ENCODE data around the gene TMEM231.
"Not testable (repeated sequence)": the region's sequence is repeated elsewhere in the genome, so short reads cannot be mapped to it uniquely, and the experiment has no call there.

Gene TMEM231

GRCh38 chr16:75532142-75532765 is 23.8 kb downstream of the TMEM231 start:
- DNase-seq (ENCODE audit: low read depth), result no peak

- no peak for DNase-seq (ENCODE audit: low read depth)
Observed at GRCh38 chr16:75529959-75530358, 26.1 kb downstream of the TMEM231 start.

GRCh38 chr16:75529056-75529905 is 26.8 kb downstream of the TMEM231 start:
- DNase-seq (ENCODE audit: low read depth), result no peak

GRCh38 chr16:75527825-75528299 is 28.2 kb downstream of the TMEM231 start:
- no peak for DNase-seq (ENCODE audit: low read depth)

- DNase-seq (ENCODE audit: low read depth), result no peak
Observed at GRCh38 chr16:75526032-75526790, 29.8 kb downstream of the TMEM231 start.

GRCh38 chr16:75519175-75519574 is 36.9 kb downstream of the TMEM231 start:
- no peak for DNase-seq (ENCODE audit: low read depth)

GRCh38 chr16:75516189-75516966 is 39.7 kb downstream of the TMEM231 start:
- DNase-seq (ENCODE audit: low read depth), result peak; percentile 6

GRCh38 chr16:75514296-75514695 is 41.8 kb downstream of the TMEM231 start:
- DNase-seq (ENCODE audit: low read depth), result no peak

GRCh38 chr16:75506574-75506973 is 49.5 kb downstream of the TMEM231 start:
- DNase-seq (ENCODE audit: low read depth), result no peak

GRCh38 chr16:75506107-75506506 is 49.9 kb downstream of the TMEM231 start:
- no peak for DNase-seq (ENCODE audit: low read depth)

GRCh38 chr16:75503801-75504200 is 52.3 kb downstream of the TMEM231 start:
- no peak for DNase-seq (ENCODE audit: low read depth)

GRCh38 chr16:75502916-75503605 is 53.0 kb downstream of the TMEM231 start:
- no peak for DNase-seq (ENCODE audit: low read depth)

- not testable (repeated sequence) for DNase-seq (ENCODE audit: low read depth)
Observed at GRCh38 chr16:75501820-75502219, 54.2 kb downstream of the TMEM231 start.

- DNase-seq (ENCODE audit: low read depth), result no peak
Observed at GRCh38 chr16:75501359-75501758, 54.7 kb downstream of the TMEM231 start.

GRCh38 chr16:75498605-75499322 is 57.3 kb downstream of the TMEM231 start:
- DNase-seq (ENCODE audit: low read depth), result not testable (repeated sequence)

GRCh38 chr16:75497558-75497957 is 58.5 kb downstream of the TMEM231 start:
- DNase-seq (ENCODE audit: low read depth), result no peak

- DNase-seq (ENCODE audit: low read depth), result no peak
Observed at GRCh38 chr16:75495076-75495674, 60.9 kb downstream of the TMEM231 start, which contains the start of gene CHST6. TSS of gene CHST6 (minus strand) at chr16:75495441. CDS start at chr16:75479828, 15,613 bp downstream.

- no peak for DNase-seq (ENCODE audit: low read depth)
Observed at GRCh38 chr16:75494661-75495075, 61.4 kb downstream of the TMEM231 start.

GRCh38 chr16:75494184-75494583 is 61.9 kb downstream of the TMEM231 start:
- DNase-seq (ENCODE audit: low read depth), result no peak

GRCh38 chr16:75491876-75492275 is 64.2 kb downstream of the TMEM231 start:
- no peak for DNase-seq (ENCODE audit: low read depth)
